LNCAP (cell line): Measurements from ENCODE around the gene SPATA13.

Experiments
- TF ChIP-seq, protein P1 (sequence below): fragments of 450-650 bp; IDR thresholded peaks from 2 replicates; pipeline ENCODE4 v1.5.1; 2017; ENCODE audit warnings: mild to moderate bottlenecking

The SPATA13 gene

DNA sequence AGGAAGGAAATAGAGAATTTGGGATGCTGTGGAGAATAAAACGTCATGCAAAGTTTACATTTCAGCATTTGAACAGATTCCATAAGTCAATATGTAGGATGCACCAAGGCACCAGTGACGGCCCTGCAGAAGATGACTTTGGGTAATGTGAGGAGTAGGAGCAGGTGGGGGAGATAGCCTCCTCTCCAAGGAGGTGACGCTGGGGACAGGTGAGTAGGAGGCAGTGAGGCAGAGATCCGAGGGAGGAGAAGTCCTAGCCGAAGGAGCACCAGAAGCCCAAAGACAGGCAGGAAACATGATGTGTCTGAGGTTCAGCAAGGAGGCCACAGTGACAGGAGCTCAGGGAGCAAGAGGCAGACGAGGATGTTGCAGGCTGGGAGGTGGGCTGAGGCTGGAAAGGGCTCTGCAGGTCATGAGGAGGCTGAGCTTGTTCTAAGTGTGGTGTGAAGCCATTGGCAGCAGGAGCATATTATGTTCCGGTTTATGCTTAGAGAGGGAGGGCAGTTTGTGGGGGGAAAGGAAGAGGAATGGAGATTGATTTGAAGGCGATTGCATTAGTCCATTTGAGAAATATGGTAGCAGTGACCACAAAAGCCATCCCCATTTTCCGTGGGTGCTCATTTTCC, 93.1 kb downstream of the SPATA13 start:
- TF ChIP-seq, protein P1, sequence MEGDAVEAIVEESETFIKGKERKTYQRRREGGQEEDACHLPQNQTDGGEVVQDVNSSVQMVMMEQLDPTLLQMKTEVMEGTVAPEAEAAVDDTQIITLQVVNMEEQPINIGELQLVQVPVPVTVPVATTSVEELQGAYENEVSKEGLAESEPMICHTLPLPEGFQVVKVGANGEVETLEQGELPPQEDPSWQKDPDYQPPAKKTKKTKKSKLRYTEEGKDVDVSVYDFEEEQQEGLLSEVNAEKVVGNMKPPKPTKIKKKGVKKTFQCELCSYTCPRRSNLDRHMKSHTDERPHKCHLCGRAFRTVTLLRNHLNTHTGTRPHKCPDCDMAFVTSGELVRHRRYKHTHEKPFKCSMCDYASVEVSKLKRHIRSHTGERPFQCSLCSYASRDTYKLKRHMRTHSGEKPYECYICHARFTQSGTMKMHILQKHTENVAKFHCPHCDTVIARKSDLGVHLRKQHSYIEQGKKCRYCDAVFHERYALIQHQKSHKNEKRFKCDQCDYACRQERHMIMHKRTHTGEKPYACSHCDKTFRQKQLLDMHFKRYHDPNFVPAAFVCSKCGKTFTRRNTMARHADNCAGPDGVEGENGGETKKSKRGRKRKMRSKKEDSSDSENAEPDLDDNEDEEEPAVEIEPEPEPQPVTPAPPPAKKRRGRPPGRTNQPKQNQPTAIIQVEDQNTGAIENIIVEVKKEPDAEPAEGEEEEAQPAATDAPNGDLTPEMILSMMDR = no peak

DNA sequence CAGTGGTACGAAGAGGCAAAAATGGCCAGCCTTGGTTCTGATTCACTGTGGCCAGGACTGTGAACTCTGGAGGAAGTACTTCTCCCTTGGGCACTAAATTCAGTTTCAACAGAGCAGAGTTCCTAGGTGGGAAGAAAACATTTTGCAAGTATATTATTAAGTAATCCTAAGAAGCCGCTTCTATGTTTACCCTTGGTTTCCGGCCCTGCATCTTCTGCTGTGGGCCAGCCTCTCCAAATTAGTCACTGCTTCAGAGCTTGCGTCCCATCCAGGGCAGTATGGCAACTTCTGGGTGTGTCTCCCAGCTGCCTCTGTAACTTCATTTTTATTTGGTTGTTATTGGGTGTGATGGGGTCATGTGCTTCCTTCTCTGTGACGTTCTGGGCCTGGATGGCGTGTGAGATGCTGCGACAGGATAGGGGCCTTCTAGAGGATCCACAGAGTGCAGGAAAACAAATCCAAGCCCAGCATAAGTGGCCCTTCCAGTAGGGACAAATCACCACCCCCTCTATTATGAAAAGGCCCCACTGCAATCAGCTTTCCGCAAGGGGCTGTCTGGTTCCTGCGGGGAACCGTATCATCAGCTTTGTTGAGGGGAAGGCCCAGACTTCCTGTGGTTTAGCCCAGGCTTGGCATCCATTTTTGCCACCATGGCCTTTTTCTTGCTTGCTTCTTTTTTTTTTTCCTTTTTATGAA, 93.8 kb downstream of the SPATA13 start:
- TF ChIP-seq, protein P1 = no peak

DNA sequence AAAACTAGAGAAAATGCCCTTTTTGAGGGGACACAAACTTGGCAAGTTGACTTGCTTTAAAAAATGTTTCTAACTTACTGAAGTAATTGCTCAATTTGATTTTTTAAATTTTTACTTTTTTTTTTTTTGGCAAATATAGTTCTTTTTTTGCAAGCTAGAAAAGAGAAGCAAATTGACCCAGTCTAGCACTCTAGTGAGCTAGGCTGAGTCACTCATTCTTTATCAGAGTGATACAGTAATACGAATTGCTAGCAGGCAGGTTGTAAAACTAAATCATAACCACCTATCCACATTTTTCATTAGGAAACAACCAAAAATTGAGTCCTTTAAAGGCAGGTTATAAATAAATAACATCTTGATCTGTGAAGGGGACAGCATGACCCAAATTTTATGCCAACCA, 97.0 kb downstream of the SPATA13 start:
- TF ChIP-seq, protein P1 = no peak

DNA sequence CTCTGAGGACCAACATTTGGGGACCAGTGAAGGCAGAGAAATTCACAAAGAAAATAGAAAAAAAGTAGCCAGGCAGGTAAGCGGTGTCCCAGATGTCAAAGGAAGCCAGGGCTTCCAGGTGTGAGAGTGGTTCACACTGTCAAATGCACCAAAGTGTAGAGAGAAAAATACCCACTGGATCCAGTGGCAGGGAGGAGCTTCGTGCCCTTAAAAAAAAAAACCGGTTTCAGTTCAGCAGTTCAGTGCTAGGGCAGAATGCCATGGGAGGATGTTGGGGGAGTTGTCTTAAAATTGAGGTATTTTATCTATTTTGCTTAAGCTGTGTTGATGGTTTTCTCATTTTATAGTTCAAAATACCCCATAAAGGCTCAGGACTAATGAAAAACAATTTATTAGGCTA, 101.0 kb downstream of the SPATA13 start:
- TF ChIP-seq, protein P1 = no peak

DNA sequence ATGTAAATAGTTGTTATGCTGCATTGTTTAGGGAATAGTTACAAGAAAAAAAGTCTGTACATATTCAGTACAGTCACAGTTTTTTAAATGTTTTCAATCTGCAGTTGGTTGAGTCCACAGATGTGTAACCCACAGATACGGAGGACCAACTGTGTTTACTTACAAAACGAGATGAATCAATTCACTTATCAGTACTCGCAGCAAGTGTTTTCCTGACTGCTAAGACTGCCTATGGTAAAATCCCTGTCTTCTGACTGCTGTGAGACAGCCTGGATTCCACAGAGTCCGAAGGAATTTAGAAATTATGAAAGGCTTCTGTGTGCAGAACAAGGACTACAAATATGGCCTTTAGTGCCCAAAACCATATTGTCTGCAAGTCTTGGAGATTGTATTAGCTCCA, 103.1 kb downstream of the SPATA13 start:
- TF ChIP-seq, protein P1 = no peak

DNA sequence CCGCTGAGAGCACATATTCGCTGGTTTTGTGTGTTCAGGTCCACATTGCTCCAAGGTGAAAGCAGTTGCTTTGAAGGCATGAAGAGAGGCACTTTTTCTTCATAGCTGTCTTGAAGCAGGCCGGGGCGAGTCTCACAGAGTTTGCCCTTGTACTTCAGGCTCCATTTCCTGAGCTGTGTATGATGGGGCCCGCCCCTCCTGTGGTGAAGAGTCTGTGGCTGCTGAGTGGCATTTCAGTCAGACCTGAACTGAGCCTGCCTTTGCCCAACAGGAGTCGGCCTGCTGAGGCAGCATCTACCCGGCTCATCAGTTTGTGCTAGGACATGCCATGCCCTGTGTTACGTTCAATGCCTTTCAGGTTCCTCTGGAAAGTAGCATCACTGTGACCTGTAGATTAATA, 104.5 kb downstream of the SPATA13 start:
- TF ChIP-seq, protein P1 = no peak

DNA sequence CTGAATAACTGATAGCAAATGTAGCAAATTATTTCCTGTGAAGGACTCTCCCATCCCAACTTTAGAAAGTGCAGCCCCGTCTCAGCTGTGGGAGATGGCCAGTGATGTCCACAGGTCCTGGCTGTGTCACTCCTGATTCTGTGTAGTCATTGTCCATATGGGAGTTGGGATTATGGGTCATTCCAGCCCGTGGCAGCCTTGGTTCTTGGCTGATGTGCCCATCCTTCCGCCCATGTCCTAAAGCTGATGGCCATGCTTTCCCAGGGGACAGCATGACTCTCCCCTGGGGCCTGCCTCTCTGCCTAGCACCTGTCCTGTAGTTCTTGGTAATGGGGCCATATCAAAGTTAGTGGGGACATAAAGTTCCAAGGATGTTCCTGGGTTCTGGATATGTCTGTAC, 104.9 kb downstream of the SPATA13 start:
- TF ChIP-seq, protein P1 = no peak
